ENCODE measurements around the gene DEPDC7. TPM values are rescaled to one million over a fixed set of nuclear protein-coding genes. Genes with fewer than 3 reads are reported as not detected.

DEPDC7 gene
- total RNA-seq, 1 donor from 2014 or later: 4.7 TPM

DNA sequence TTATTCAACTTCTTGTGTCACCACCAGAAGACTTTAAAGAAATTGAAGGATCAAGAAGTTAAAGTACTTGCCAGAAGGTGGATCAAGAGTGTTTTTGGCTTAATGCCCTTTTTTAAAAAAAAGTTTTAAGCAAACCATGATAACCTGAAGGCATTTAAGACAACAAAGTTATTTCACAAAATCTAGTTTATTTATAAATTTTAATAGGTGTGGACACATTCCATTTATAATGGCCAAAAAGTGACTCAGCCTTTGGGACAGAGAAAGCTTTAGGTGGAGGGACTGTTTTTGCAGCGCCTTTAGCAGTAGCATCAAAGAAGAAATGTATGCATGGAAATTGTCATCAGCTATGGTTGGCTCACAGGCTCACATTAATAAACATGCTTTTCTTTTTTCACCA lies 41.6 kb downstream of the DEPDC7 start:
- no peak for DNase-seq (ENCODE audit: low spot score)
- H3K4me1 Mint-ChIP-seq (ENCODE audit: low read depth): peaks cover 13% of the 10 kb centered on the region
- H3K27ac Mint-ChIP-seq (ENCODE audit: unreplicated experiment): no peak overlapping the region
- peaks cover 31% of the 10 kb centered on the region for H3K36me3 Mint-ChIP-seq (ENCODE audit: low read depth)
- H3K27me3 Mint-ChIP-seq (ENCODE audit: low read depth): no peaks in the 10 kb centered on the region
- no peaks in the 10 kb centered on the region for H3K9me3 Mint-ChIP-seq (ENCODE audit: low read depth)
- TF ChIP-seq, protein P1, sequence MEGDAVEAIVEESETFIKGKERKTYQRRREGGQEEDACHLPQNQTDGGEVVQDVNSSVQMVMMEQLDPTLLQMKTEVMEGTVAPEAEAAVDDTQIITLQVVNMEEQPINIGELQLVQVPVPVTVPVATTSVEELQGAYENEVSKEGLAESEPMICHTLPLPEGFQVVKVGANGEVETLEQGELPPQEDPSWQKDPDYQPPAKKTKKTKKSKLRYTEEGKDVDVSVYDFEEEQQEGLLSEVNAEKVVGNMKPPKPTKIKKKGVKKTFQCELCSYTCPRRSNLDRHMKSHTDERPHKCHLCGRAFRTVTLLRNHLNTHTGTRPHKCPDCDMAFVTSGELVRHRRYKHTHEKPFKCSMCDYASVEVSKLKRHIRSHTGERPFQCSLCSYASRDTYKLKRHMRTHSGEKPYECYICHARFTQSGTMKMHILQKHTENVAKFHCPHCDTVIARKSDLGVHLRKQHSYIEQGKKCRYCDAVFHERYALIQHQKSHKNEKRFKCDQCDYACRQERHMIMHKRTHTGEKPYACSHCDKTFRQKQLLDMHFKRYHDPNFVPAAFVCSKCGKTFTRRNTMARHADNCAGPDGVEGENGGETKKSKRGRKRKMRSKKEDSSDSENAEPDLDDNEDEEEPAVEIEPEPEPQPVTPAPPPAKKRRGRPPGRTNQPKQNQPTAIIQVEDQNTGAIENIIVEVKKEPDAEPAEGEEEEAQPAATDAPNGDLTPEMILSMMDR (IDR thresholded peaks at IDR 0.05): no peak
- no peak overlapping the region for H3K4me3 Mint-ChIP-seq (ENCODE audit: unreplicated experiment)

DNA sequence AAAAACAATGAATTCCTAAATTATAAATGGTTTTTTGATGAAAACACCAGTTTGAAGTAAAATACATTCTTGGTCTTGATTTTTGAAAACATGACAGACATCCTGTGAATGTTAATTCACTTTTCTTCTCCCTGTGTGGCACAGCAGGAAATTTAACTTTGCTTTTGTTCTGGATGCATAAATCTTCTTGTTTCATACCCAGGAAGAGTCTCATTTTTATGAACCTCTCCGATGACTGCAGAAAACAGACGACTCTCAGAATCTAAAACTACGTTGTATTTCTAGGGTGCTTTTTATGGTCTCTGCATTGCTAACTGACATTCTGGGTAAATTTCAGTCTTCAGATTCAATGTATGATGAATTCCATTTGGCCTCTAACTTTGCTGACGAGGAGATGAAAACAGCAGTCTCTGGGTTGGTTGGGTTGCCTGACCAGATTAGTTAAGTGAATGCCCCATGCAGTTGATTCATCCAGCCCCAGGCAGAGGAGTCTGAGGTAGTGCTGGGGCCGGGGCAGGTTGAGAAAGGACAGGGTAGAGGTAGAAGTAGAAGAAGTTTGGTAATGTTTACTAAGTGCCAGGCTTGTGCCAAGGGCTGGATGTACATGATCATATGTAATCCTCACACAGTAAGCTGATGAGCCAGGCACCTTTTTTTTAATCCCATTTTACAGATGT lies 43.8 kb downstream of the DEPDC7 start:
- TF ChIP-seq, protein P1 (IDR thresholded peaks at IDR 0.05): no peak
- Mint-ChIP-seq H3K27me3 (ENCODE audit: low read depth) (no peaks in the 10 kb centered on the region), H3K4me1 (ENCODE audit: low read depth) (peaks cover 29% of the 10 kb centered on the region), H3K36me3 (ENCODE audit: low read depth) (peaks cover 32% of the 10 kb centered on the region), H3K27ac (ENCODE audit: unreplicated experiment) (no peak overlapping the region), H3K9me3 (ENCODE audit: low read depth) (no peaks in the 10 kb centered on the region), H3K4me3 (ENCODE audit: unreplicated experiment) (no peak overlapping the region)
- DNase-seq (ENCODE audit: low spot score): no peak

DNA sequence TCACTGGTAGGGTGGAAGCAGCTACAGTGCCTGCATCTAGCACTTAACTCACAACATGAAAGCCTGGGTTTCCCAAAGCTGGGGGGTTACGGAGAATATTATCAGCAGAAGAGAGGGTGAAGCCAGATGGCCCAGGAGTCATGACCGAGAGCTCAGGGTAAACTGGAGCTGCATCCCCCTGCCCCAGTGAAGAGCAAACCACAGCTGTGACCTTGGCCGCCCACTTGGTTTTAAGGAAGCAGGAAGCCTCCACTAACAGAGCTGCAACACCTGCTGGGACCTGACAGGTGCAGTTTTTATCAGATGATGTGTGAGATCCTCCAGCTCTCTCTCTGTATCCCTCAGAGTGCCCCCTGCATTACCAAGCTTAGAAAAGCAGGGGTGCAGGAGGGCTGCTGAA lies 44.6 kb downstream of the DEPDC7 start:
- peaks cover 31% of the 10 kb centered on the region for H3K4me1 Mint-ChIP-seq (ENCODE audit: low read depth)
- H3K27me3 Mint-ChIP-seq (ENCODE audit: low read depth): no peaks in the 10 kb centered on the region
- no peak overlapping the region for H3K27ac Mint-ChIP-seq (ENCODE audit: unreplicated experiment)
- TF ChIP-seq, protein P1 (IDR thresholded peaks at IDR 0.05): no peak
- no peak overlapping the region for H3K4me3 Mint-ChIP-seq (ENCODE audit: unreplicated experiment)
- DNase-seq (ENCODE audit: low spot score): no peak
- H3K36me3 Mint-ChIP-seq (ENCODE audit: low read depth): peaks cover 31% of the 10 kb centered on the region
- no peaks in the 10 kb centered on the region for H3K9me3 Mint-ChIP-seq (ENCODE audit: low read depth)

DNA sequence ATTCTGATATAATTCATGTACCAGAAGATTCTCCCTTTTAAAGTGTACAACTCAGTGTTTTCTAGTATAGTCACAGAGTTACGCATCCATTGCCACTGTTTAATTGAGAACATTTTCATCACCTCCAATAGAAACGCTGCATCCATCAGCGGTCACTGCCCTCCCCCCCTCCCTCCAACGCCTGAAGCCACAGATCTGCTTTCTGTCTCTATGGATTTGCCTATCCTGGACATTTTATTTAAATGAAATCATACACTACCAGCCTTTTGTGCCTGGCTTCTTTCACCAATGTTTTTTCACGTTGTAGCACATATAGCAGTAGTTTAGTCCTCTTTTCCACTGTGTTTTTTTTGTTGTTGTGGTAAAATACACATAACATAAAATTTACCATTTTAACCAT lies 46.5 kb downstream of the DEPDC7 start:
- H3K4me3 Mint-ChIP-seq (ENCODE audit: unreplicated experiment): no peak overlapping the region
- peaks cover 28% of the 10 kb centered on the region for H3K4me1 Mint-ChIP-seq (ENCODE audit: low read depth)
- no peaks in the 10 kb centered on the region for H3K9me3 Mint-ChIP-seq (ENCODE audit: low read depth)
- DNase-seq (ENCODE audit: low spot score): no peak
- no peaks in the 10 kb centered on the region for H3K27me3 Mint-ChIP-seq (ENCODE audit: low read depth)
- peaks cover 27% of the 10 kb centered on the region for H3K36me3 Mint-ChIP-seq (ENCODE audit: low read depth)
- TF ChIP-seq, protein P1 (IDR thresholded peaks at IDR 0.05): no peak
- H3K27ac Mint-ChIP-seq (ENCODE audit: unreplicated experiment): no peak overlapping the region

DNA sequence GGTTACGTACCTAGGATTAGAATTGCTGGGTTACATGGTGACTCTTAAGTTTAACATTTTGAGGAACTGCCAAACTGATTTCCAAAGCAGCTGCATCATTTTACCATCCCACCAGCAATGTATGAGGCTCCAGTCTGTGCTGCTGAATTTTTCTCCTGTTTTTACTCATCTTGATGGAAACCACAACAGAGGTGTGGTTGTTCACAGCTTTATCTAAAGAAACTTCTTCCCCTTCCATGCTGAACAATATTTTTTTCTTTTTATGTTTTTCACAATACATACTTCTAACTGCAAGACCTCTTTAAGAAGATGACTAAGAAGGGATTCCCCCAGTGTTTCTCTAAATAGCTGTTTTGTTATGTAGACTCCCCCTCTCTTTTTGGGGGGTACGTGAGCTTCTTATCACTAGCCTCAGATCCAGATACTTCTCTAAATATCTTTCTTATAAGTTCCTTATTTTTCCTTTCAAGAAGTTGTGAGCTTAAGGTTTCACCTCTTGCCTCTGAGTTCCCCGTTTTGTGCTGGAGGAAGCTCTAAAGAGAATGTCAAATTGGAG lies 47.7 kb downstream of the DEPDC7 start:
- no peak for DNase-seq (ENCODE audit: low spot score)
- H3K27me3 Mint-ChIP-seq (ENCODE audit: low read depth): no peaks in the 10 kb centered on the region
- TF ChIP-seq, protein P1 (IDR thresholded peaks at IDR 0.05): no peak
- H3K36me3 Mint-ChIP-seq (ENCODE audit: low read depth): peaks cover 25% of the 10 kb centered on the region
- no peak overlapping the region for H3K4me3 Mint-ChIP-seq (ENCODE audit: unreplicated experiment)
- no peak overlapping the region for H3K27ac Mint-ChIP-seq (ENCODE audit: unreplicated experiment)
- peaks cover 28% of the 10 kb centered on the region for H3K4me1 Mint-ChIP-seq (ENCODE audit: low read depth)
- no peaks in the 10 kb centered on the region for H3K9me3 Mint-ChIP-seq (ENCODE audit: low read depth)
